Hindlimb muscle (tissue), 1 donor: ENCODE results near the gene FAM161A. TPM values are rescaled to one million over a fixed set of nuclear protein-coding genes. Genes with fewer than 3 reads are reported as not detected.

Source experiments
- DNase-seq: peaks from one replicate; pipeline ENCODE4 v3.0.0-alpha.2; 2013
- polyA plus RNA-seq: library from polyadenylated mRNA; unstranded; fragments of 120-200 nt; gene quantifications from one replicate; pipeline ENCODE4 v1.2.1, GENCODE V29; 2013; ENCODE audit not compliant: insufficient read length

The FAM161A gene
- polyA plus RNA-seq, 1 donor: 14.3 TPM

DNA sequence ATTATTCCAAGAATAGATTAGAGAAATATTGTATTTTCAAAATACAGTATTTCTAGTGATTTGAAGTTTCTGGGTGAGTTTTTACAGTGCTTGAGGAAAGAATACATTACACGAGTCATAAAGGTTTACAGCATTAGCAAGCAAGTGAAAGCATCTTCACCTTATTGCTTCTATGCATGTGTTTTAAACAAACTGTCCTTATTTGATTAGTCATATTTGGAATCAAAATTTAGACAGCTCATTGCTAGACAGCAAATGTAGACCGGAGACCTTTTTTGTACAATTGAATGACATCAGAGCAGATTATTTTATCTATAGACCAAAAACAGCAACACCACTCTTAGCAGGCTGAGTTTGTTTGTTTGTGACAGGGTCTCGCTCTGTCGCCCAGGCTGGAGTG is 69.2 kb downstream of the FAM161A start:
- no peak for DNase-seq

GRCh38 chr2:61775956-61776570 is 77.8 kb downstream of the FAM161A start:
- no peak for DNase-seq

Other genes starting within 250 kb of the FAM161A start
- gene CCT4, start 34.6 kb upstream of the FAM161A start, polyA plus RNA-seq: 112 TPM
- 43.4 TPM for gene COMMD1, start 51.6 kb upstream of the FAM161A start, polyA plus RNA-seq